Tibial nerve (tissue), 4 donors: ENCODE results near the gene CD7. TPM values are rescaled to one million over a fixed set of nuclear protein-coding genes. Genes with fewer than 3 reads are reported as not detected.

Experiments used
- DNase-seq, 2 donors: peaks; one replicate each; pipeline ENCODE4 v3.0.0-alpha.2; 2019; ENCODE audit warnings: low spot score in 2 of 2
- H3K27ac ChIP-seq, 4 donors: fragments of 200-600 bp; sonication (generic) in 3 of 4; one replicate each; pipeline ENCODE4 v1.5.1; 2017 to 2019; ENCODE audit warnings: mild to moderate bottlenecking in 1 of 4
- H3K27me3 ChIP-seq, 2 donors: fragments of 200-600 bp; sonication (generic) in 1 of 2; one replicate each; pipeline versions ENCODE4 v1.5.1 to v1.6.0; 2017 to 2019
- H3K36me3 ChIP-seq, 3 donors: fragments of 200-600 bp; sonication (generic); one replicate each; pipeline ENCODE4 v1.5.1; 2018 to 2019
- H3K4me1 ChIP-seq, 4 donors: fragments of 200-600 bp; sonication (generic) in 3 of 4; one replicate each; pipeline ENCODE4 v1.5.1; 2017 to 2019
- H3K4me3 ChIP-seq, 4 donors: fragments of 200-600 bp; sonication (generic) in 3 of 4; one replicate each; pipeline ENCODE4 v1.5.1; 2017 to 2019; ENCODE audit warnings: mild to moderate bottlenecking in 1 of 4, moderate library complexity in 1 of 4
- H3K9me3 ChIP-seq, 4 donors: fragments of 200-600 bp; sonication (generic) in 3 of 4; one replicate each; pipeline ENCODE4 v1.5.1; 2017 to 2019
- CTCF ChIP-seq, 5 experiments: fragments of 200-600 bp in 3 of 5; fragments of 450-650 bp in 2 of 5; sonication (generic) in 3 of 5; IDR thresholded peaks; one replicate each; pipeline ENCODE4 v1.5.1; 2016 to 2019; ENCODE audit warnings: antibody characterized with exemption in 5 of 5, mild to moderate bottlenecking in 3 of 5, moderate library complexity in 2 of 5
- EP300 ChIP-seq, 2 donors: sonication (generic); formaldehyde crosslinking; IDR thresholded peaks; one replicate each; pipeline ENCODE4 v1.6.1; 2017; ENCODE audit warnings: antibody characterized with exemption in 2 of 2, mild to moderate bottlenecking in 1 of 2
- POLR2A ChIP-seq, 2 donors: fragments of 450-650 bp; IDR thresholded peaks; one replicate each; pipeline ENCODE4 v1.6.1; 2017; ENCODE audit warnings: antibody characterized with exemption in 2 of 2, mild to moderate bottlenecking in 2 of 2, moderate library complexity in 2 of 2
- WGBS, 2 donors: methylation state at CpG; one replicate each; pipeline ENCODE4 v1.1.5; 2018; 5-methylcytosine and 5-hydroxymethylcytosine counted together
- total RNA-seq, 4 donors: library from RNA; depleted of rRNA; stranded (reverse); fragments of >200 nt; gene quantifications; one replicate each; pipeline ENCODE4 v1.1.0, GENCODE V29; 2016

Gene CD7
- total RNA-seq, 4 donors from 2014 or later, result 0.63 to 0.90 TPM; not detected in 2

GRCh38 chr17:82301300-82301915 is 16.0 kb downstream of the CD7 start:
- H3K36me3 ChIP-seq, result no peaks in the 10 kb centered on the region
- H3K4me3 ChIP-seq, result no peak overlapping the region
- peak overlapping the region in 1 of 4 donors; percentile 26 for H3K27ac ChIP-seq
- DNase-seq, result no peak
- TF ChIP-seq POLR2A (IDR thresholded peaks at IDR 0.05), result no peak
- TF ChIP-seq CTCF (IDR thresholded peaks at IDR 0.05), result no peak
- no peak for TF ChIP-seq EP300 (IDR thresholded peaks at IDR 0.05)
- 86 to 91% methylated on average over 11 to 12 of the region's 12 CpGs for WGBS, 2 donors
- H3K27me3 ChIP-seq, result no peaks in the 10 kb centered on the region
- H3K4me1 ChIP-seq, result peaks cover 0 to 45% (median 29%) of the 10 kb centered on the region in 4 donors
- no peaks in the 10 kb centered on the region for H3K9me3 ChIP-seq

- Histone ChIP-seq H3K36me3 (no peaks in the 10 kb centered on the region), H3K4me3 (no peak overlapping the region), H3K4me1 (peaks cover 0 to 45% (median 30%) of the 10 kb centered on the region in 4 donors), H3K9me3 (no peaks in the 10 kb centered on the region), H3K27ac (no peak overlapping the region), H3K27me3 (no peaks in the 10 kb centered on the region)
- WGBS, 2 donors, result 34 to 51% methylated on average over 8 to 19 of the region's 21 CpGs
- DNase-seq, result peak in 1 of 2 donors; percentile 43
- TF ChIP-seq EP300 (IDR thresholded peaks at IDR 0.05), result no peak
- TF ChIP-seq CTCF (IDR thresholded peaks at IDR 0.05), result peak; percentile 56 to 83 (median 58)
Measured at GRCh38 chr17:82300707-82301270, 16.6 kb downstream of the CD7 start.

- WGBS, 2 donors, result 92 to 94% methylated on average over 13 of the region's 13 CpGs
- no peak overlapping the region for H3K27ac ChIP-seq
- no peak for DNase-seq
- no peak for TF ChIP-seq EP300 (IDR thresholded peaks at IDR 0.05)
- H3K36me3 ChIP-seq, result no peaks in the 10 kb centered on the region
- no peak overlapping the region for H3K4me3 ChIP-seq
- H3K9me3 ChIP-seq, result no peaks in the 10 kb centered on the region
- H3K4me1 ChIP-seq, result peaks cover 0 to 48% (median 30%) of the 10 kb centered on the region in 4 donors
- H3K27me3 ChIP-seq, result no peaks in the 10 kb centered on the region
Measured at GRCh38 chr17:82300228-82300627, 17.2 kb downstream of the CD7 start.

- Histone ChIP-seq H3K36me3 (no peaks in the 10 kb centered on the region), H3K4me1 (peaks cover 0 to 56% (median 30%) of the 10 kb centered on the region in 4 donors), H3K27me3 (no peaks in the 10 kb centered on the region), H3K4me3 (no peak overlapping the region), H3K9me3 (no peaks in the 10 kb centered on the region), H3K27ac (peak overlapping the region in 2 of 4 donors; percentile 89 to 90)
- no peak for TF ChIP-seq EP300 (IDR thresholded peaks at IDR 0.05)
- no peak for TF ChIP-seq CTCF (IDR thresholded peaks at IDR 0.05)
- TF ChIP-seq POLR2A (IDR thresholded peaks at IDR 0.05), result no peak
- no peak for DNase-seq
- 80% methylated on average over 10 of the region's 10 CpGs for WGBS, 2 donors
Measured at GRCh38 chr17:82299452-82299851, 18.0 kb downstream of the CD7 start.

GRCh38 chr17:82298538-82299421 is 18.6 kb downstream of the CD7 start:
- peak overlapping the region; percentile 25 to 51 (median 45) for H3K4me3 ChIP-seq
- H3K27me3 ChIP-seq, result no peaks in the 10 kb centered on the region
- 72 to 74% methylated on average over 25 to 27 of the region's 27 CpGs for WGBS, 2 donors
- peaks cover 0 to 62% (median 35%) of the 10 kb centered on the region in 4 donors for H3K4me1 ChIP-seq
- no peaks in the 10 kb centered on the region for H3K9me3 ChIP-seq
- DNase-seq, result no peak
- TF ChIP-seq CTCF (IDR thresholded peaks at IDR 0.05) (no peak), POLR2A (IDR thresholded peaks at IDR 0.05) (no peak), EP300 (IDR thresholded peaks at IDR 0.05) (no peak)
- H3K27ac ChIP-seq, result peak overlapping the region; percentile 52 to 90 (median 89)
- no peaks in the 10 kb centered on the region for H3K36me3 ChIP-seq
